Hematopoietic multipotent progenitor cell treated with erythropoietin and hydrocortisone succinate and interleukin-3 and kit ligand, for 4 days (in vitro differentiated cells): ENCODE data around the gene ITGA3.

Experiments used
- DNase-seq: peaks from one replicate; pipeline ENCODE4 v3.0.0-alpha.2; 2015

ITGA3 gene

GRCh38 chr17:50055426-50056216 lies at the start of gene ITGA3:
Gene ITGA3 (plus strand): TSS chr17:50056110. CDS start chr17:50056440, 330 bp downstream.
- DNase-seq = no peak

GRCh38 chr17:50009282-50009681 lies 46.6 kb upstream of the ITGA3 start:
- no peak for DNase-seq

DNA sequence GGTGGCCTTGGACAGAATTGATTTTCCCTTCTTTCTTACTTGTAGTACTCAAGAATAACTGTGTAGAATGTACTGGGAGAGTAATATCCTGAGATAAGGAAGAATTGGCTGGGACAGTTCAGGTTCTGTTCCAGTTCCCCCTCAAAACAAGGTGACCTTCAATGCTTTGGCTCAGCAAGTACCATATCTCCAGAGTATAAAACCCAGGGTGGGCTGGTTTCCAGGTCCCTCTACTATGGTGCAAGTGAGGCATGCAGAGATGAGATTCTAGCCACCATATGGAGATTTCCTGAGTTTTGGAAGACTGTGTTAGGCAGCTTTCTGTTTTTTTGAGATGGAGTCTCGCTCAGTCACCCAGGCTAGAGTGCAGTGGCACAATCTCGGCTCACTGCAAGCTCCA lies 42.8 kb upstream of the ITGA3 start:
- no peak for DNase-seq

DNA sequence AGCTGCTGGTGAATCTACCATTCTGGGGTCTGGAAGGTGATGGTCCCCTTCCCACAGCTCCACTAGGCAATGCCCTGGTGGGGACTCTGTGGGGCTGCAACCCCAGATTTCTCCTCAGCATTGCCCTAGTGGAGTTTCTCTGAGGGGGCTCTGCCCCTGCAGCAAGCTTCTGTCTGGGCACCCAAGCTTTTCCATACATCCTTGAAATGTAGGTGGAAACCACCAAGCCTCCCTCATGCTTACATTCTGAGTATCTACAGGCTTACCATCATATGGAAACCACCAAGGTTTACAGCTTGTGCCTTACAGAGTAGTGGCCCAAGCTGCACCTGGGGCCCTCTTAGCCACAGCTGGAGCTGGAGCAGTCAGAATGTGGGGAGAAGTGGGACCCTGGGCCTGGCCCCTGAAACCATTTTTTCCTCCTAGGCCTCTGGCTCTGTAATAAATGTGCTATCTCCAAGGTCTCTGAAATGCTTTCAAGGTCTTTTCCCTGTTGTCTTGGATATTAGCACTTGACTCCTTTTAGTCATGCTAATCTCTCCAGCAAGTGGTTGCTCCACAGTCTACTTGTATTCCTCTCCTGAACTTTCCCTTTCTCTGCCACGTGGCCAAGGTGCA lies 41.3 kb upstream of the ITGA3 start:
- DNase-seq = no peak

- DNase-seq = no peak
Observed at GRCh38 chr17:50015146-50015545, 40.8 kb upstream of the ITGA3 start.

DNA sequence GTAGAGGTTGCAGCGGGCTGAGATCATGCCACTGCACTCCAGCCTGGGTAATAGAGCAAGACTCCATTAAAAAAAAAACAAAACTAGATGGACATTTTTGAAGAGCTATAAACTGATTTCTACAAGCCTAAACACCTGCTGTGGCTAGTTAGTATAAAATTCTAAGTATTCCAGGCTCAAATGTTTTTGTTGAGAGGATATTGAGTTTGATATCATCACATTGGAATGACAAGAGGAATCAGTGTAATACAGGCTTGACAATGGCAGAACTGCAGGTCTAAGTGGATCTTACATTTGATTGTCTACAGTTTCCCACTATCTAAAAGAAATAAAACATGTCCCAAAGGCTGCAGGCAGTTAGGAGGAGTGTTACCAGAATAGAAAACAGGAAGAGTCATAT lies 37.0 kb upstream of the ITGA3 start:
- no peak for DNase-seq

DNA sequence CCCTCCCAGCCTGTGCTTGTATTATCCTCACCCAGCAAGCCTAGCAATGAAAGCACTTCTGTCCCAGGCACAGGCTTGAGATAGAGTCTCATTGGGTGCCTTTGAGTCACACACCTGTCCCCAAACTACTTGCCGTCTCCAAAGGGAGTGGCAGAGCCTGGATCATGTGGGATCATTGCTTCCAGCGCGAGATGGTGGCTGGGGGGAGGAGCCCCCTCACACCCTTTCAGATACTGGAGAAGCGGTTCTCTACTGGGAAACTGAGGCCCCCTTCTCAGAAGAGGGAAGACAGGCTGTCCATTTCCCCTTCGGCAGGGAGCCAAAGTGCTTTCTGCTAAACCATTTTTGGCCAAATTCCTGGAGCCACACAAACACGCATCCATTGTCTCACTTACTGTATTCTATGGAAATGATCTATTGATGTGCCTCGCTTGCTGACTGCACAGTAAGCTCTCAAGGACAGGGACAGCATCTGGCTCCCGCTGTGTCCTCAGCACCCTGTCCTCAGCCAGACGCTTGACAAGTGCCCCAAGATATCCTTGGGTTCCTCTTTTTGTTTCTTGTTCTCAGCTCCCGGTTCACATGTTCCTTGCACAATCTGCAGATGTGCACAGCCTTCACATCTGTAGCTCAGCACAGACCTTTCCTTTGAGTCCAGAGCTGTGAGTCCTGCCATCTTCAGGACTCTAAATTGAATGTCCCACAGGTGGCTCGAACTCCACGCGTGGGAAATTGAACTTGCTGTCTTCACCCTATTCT lies 34.9 kb upstream of the ITGA3 start:
- DNase-seq = peak; percentile 63

DNA sequence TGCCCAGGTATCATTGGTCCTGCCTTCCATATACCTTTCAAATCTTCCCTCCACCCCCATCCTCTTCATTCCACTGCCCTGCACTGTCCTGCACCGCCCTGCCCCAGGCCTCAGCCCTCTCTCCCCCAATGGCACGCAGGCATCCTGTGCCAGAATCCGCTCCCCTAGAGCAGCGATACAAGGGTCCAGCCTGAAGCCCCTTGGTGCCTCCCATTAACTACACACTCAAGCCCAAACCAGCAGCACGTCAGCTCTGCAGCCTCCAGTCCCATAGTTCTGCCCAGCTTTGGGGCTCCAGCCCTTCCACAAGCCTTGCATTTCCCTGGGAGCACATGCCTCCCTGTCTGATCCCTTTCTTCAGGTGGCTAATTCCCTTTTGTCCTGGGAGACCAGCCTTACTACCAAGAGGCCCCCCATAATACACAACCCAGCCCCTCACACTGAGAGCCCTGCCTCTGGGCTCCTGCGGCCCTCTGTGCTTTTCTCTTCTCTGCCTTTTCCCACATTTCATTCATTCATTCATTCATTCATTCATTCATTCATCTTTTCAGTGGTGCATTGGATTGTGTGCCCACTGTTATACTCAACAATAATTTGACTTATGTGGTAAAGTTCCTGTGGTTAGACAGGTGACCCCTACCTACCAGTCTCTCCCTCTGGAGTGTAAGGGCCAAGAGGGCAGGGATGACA lies 34.1 kb upstream of the ITGA3 start:
- DNase-seq = no peak

DNA sequence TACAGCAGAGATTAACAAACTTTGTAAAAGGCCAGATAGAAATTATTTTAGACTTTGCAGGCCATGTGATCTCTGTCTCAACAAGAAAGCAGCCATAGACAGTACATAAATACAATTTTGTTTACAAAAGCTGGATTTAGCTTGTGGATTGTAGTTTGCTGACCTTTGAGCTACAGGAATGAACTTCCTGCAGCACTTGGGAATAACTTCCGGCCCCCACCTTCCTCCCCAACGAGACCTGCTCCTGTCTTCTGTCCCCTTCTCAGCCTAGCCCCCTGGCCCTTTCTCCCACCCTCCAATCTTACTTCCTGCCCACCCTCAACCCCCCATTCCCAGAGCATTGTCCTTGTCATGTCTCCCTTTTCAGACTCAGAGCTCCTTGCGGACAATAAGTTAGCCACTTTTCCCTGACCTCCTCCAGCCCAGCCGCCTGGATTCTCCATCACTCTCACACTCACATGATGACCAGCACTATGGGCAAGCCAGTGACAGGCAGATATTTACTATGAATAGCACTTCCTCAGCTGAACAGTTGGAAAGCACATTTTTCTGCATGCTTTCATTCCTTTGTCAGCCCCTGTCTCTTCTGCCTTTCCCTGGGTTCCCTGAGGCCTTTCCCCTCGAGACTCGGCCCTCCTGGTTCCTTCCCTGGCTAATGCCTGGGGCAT lies 33.3 kb upstream of the ITGA3 start:
- DNase-seq = no peak

GRCh38 chr17:50023520-50023919 lies 32.4 kb upstream of the ITGA3 start:
- DNase-seq = no peak

DNA sequence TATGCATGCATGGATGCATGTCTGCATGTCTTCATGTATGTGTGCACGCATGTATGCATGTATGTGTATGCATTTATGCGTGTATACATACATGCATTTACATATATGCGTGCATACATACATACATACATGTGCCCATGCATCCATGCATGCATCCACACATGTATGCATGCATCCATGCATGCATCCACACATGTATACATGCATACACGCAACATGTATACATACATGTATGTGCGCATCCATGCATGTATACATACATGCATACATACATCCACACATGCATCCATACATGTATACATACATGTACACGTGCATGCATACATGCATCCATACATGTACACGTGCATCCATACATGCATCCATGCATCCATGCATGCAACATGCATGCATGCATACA lies 31.1 kb upstream of the ITGA3 start:
- no peak for DNase-seq

- no peak for DNase-seq
Observed at GRCh38 chr17:50026046-50026675, 29.7 kb upstream of the ITGA3 start.

- DNase-seq = peak; percentile 72
Observed at GRCh38 chr17:50026837-50027171, 29.1 kb upstream of the ITGA3 start.

DNA sequence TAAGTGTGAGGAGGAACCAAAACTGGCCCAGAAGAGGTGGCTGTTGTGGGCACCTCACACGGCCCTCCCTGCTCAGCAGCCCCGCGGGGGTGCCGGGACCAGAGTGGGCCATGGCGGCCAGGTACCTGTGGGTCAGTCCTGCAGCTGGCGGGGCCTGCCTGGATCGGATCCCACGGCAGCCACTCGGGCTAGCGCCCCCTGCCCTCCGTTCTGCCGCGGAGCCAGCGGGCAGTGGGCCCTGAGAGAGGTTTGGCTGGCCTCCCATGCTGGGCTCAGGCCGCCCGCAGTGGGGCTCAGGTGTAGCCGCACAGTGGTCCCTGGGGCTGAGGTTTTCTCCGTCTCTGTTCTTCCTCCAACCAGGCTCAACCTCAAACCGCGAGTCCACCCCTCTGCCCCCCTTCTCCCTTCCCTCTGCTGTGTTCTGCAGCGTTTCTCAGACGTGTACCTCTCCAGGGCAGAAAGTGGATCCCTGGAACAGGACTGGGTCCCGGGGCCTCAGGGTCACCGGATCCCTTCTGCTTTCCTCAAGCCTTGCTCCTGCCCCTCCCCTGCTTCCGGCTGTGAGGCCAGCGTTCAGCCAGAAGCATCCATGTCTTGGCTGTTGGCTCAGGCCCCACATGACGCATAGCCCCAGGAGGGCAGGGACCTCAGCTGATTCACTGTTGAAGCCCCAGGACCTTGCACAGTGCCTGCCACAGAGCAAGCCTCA lies 28.6 kb upstream of the ITGA3 start:
- peak; percentile 35 for DNase-seq

GRCh38 chr17:50027881-50028735 lies 27.8 kb upstream of the ITGA3 start:
- peak; percentile 54 for DNase-seq

GRCh38 chr17:50028736-50029120 lies 27.2 kb upstream of the ITGA3 start:
- DNase-seq = no peak

- DNase-seq = no peak
Observed at GRCh38 chr17:50029185-50029584, 26.7 kb upstream of the ITGA3 start.

- no peak for DNase-seq
Observed at GRCh38 chr17:50033316-50033715, 22.6 kb upstream of the ITGA3 start.

DNA sequence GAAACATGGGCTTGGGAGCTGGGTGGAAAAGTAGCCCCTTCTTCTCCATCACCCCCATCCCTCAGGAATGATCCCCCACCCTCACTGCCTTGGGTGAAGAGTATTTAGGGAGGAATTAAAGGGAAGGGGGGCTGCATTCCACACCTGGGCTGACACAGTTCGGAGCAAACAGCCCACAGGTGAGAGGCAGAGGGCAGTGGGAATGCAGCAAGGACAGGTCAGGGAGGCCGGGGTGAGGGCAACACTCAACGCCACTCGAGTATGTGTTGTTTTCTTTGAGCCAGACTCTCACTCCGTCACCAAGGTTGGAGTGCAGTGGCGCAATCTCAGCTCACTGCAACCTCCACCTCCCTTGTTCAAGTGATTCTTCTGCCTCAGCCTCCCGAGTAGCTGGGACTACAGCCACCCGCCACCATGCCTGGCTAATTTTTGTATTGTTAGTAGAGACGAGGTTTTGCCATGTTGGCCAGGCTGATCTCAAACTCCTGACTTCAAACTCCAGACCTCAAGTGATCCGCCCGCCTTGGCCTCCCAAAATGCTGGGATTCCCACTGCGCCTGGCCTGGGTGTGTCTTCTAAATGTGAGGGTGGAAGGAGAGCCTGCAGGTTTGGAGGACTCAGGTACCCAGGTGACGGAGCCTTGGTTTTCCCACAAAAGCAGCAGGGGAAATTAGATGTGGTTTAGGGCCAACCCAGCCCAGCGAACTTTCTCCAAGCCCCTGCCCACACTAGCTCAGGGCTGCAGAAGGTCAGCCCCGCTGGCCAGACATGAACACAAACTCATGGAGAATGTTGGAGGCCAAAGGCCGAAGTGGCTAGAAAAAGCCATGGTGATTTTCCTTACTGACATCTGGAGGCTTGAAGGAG lies 21.2 kb upstream of the ITGA3 start:
- DNase-seq = no peak

DNA sequence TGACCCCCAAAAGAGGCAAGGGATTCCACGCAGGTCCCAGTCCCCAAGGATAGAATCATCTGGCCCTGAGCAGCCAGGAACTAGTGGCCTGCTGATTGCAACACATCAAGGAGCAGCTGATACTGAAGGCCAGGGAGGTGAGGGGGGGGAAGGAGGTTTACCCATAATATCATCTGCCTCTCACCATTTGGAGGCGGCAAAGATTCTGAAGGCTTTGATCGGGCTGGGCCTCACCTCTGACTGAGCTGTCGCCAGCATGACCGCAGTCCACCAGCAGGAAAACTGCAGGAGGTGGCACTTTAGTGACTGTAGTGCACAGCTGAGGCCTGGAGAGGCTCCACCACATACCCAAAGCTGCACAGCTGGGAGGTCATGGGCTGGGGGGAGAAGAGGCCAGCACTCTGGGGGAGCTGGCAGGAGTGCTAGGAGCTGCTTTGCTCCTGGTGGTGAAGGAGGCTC lies 20.5 kb upstream of the ITGA3 start:
- no peak for DNase-seq
